Bronchial epithelial cell (primary cell): ENCODE measurements around the gene DUSP2. TPM values are rescaled to one million over a fixed set of nuclear protein-coding genes. Genes with fewer than 3 reads are reported as not detected.

Source experiments
- DNase-seq: peaks from one replicate; pipeline ENCODE4 v3.0.0-alpha.2; 2010; ENCODE audit warnings: low read depth
- FAIRE-seq: peaks from 2 replicates; lab custom pipeline; 2011; peaks lifted over from hg19 to GRCh38; lab: Jason Lieb, UNC
- H3K27me3 ChIP-seq: 2 replicates; pipeline ENCODE4 v1.5.1; 2011; ENCODE audit warnings: low read length; ENCODE audit not compliant: control insufficient read depth, insufficient read depth
- H3K36me3 ChIP-seq: 2 replicates; pipeline ENCODE4 v1.5.1; 2011; ENCODE audit warnings: low read length; ENCODE audit not compliant: control insufficient read depth, insufficient read depth
- H3K4me3 ChIP-seq: 2 replicates; pipeline ENCODE4 v1.5.1; 2011; ENCODE audit warnings: mild to moderate bottlenecking, low read depth, low read length, control low read depth
- total RNA-seq: library from RNA; depleted of rRNA; stranded (reverse); fragments of >200 nt; gene quantifications from 2 replicates; pipeline ENCODE4 v1.2.1, GENCODE V29; 2014
- TF ChIP-seq, protein P1 (sequence below): IDR thresholded peaks from 2 replicates; pipeline ENCODE4 v1.5.1; 2011; ENCODE audit warnings: mild to moderate bottlenecking, moderate library complexity, low read length, control low read depth, inconsistent platforms; ENCODE audit not compliant: insufficient read depth, severe bottlenecking

DUSP2 gene
- total RNA-seq, 1 donor from 2014 or later = 5.3 TPM

DNA sequence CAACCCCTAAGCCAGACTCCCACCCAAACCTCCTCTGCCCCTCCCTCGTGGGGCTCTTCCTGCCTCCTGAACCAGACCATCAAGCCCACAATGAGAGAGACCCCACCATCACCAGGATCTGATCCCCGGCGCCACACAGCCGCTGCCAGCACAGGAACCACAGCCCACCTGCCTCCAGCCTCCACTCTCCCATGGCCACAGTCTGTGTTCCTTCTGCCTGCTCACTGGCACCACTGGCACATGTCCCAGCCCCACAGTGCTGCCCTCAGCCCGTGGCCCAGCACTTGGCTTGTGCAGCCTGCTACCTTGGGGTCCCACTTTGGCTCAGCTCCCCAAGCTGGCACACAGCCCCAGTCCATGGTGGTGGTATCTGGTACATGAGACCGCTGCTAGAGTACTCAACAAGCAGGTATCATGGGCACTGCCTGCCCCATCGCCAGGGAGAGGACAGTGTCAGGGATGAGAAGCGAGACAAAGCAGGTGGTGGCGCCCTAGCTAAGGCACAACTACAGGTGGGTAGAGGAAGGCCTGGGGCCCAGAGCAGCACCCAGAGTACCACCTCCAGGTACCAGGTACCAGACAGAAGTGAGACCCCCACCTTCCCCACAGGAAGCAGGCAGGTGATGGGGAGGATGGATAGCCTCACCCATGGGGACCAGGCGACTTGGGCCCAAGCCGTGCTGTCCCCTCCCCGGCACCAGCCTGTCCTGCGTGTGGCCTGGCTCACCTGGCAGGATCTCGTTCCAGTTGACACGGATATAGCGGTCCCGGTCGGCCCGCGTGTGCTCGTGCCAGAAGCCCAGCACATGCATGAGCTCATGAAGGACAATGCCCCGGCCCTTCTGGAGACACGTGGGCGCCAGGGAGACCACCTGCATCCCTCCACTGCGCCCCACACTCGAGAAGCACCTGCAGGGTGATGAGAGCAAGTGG, 13.2 kb downstream of the DUSP2 start:
- no peak for FAIRE-seq

DNA sequence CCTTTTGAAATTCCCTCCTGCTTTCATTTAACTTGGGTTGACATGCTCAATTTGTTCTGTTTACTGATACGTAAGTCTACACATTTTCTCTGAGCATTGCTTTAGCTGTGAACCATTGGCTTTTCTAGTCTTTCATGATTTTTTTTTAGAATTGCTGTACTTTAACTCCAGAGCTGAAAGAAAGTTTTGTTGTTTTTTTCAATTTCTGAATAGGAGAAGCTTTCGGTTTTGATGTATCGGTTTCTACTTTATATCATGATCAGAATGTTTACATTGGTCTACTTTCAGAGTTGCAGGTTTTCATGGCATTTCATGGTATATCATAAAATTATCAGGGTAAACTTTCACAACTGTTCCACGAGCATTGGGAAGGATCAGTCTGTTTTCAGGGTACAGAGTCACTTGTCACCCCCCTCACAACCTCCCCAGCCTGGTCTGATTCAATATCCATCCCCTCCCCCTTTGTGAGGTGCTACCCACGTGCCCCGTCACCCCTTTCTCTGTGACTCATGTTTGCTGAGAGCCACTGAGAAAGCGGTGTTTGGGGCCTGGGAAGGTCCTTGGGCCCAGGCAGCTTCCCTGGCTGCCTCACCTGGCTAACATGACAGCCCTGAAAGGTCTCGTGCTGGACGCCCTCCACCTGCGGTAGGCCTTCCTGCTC, 14.0 kb downstream of the DUSP2 start:
- Histone ChIP-seq H3K4me3 (no peak overlapping the region), H3K27me3 (peaks cover 6% of the 10 kb centered on the region), H3K36me3 (no peaks in the 10 kb centered on the region)
- FAIRE-seq (no peak), DNase-seq (no peak)
- TF ChIP-seq, protein P1, sequence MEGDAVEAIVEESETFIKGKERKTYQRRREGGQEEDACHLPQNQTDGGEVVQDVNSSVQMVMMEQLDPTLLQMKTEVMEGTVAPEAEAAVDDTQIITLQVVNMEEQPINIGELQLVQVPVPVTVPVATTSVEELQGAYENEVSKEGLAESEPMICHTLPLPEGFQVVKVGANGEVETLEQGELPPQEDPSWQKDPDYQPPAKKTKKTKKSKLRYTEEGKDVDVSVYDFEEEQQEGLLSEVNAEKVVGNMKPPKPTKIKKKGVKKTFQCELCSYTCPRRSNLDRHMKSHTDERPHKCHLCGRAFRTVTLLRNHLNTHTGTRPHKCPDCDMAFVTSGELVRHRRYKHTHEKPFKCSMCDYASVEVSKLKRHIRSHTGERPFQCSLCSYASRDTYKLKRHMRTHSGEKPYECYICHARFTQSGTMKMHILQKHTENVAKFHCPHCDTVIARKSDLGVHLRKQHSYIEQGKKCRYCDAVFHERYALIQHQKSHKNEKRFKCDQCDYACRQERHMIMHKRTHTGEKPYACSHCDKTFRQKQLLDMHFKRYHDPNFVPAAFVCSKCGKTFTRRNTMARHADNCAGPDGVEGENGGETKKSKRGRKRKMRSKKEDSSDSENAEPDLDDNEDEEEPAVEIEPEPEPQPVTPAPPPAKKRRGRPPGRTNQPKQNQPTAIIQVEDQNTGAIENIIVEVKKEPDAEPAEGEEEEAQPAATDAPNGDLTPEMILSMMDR = no peak

More for the DNA sequence above, 13.2 kb downstream of the DUSP2 start:
- DNase-seq = no peak
- Histone ChIP-seq H3K27me3 (peaks cover 6% of the 10 kb centered on the region), H3K4me3 (no peak overlapping the region), H3K36me3 (no peaks in the 10 kb centered on the region)
- TF ChIP-seq, protein P1 = no peak

DNA sequence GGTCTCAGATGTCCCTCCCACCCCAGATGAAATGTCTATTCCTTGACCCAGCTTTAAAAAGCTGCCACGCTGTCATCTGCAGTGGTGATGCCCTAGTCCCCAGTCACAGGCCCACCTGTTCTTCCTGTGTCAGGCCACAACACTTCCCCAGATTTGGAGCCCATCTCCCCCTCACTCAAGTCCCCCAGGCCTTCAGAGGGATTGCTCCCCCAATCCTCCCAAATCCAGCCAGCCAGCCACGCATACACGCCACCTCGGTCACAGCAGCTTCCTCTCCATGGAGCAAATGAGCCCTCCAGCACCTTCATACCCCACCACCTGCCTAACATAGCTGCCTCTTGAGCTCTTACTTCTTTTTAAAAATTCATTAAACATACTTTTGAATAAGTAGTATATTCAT, 14.8 kb downstream of the DUSP2 start:
- no peak for FAIRE-seq
- DNase-seq = no peak
- Histone ChIP-seq H3K27me3 (peaks cover 6% of the 10 kb centered on the region), H3K36me3 (no peaks in the 10 kb centered on the region), H3K4me3 (no peak overlapping the region)
- TF ChIP-seq, protein P1 = no peak

DNA sequence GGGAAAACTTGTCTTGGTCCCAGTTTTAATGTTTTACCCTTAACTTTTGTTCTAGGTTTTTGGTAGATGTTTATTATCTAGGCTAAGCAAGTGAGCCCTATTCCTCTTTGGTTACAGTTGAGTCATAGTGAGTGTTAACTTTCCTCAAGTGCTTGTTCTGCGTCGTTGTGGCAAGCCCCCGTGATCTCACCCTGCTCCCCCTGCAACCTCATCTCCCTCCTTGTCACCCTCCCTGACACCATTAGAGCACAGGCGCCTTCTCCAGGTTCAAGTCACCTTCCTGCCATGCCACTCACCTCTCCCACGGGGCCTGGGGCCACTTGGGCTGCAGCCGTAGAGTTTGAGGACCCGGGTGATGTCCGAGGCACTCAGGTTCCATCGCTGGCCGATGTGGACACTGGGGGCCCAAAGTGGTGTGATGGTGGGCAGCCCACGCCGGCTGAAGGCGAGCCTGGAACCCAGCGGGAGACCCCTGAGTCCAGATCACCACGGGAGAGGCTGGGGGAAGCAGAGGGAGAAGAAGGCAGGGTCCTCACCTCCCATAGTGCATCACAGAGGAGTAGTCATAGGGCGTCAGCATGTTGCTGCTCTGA, 15.6 kb downstream of the DUSP2 start:
- TF ChIP-seq, protein P1 = no peak
- no peak for FAIRE-seq
- H3K36me3 ChIP-seq = no peaks in the 10 kb centered on the region
- H3K4me3 ChIP-seq = no peak overlapping the region
- no peak for DNase-seq
- peaks cover 6% of the 10 kb centered on the region for H3K27me3 ChIP-seq

DNA sequence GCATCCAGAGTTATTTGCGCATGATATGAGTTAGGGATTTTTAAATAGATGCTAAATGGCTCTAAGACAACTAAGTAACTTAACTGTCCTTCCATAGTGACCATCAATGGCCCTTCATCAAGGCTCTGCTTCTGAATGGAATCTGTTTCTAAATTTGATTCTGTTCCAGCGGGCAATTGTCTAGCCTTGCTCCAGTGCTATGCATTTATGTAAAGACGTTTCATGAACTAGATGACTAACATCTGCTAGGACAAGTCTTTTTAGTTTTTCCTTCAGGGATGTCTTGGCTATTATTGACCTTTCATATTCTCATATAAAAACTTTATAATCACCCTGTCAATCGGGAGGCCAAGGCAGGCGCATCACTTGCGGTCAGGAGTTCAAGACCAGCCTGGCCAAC, 16.8 kb downstream of the DUSP2 start:
- Histone ChIP-seq H3K27me3 (peaks cover 3% of the 10 kb centered on the region), H3K36me3 (no peaks in the 10 kb centered on the region), H3K4me3 (no peak overlapping the region)
- no peak for DNase-seq
- no peak for FAIRE-seq
- TF ChIP-seq, protein P1 = no peak
